Superior temporal gyrus (tissue), 1 donor: ENCODE measurements around the gene NAT8L.

Experiments
- DNase-seq: peaks from one replicate; pipeline ENCODE4 v3.0.0-alpha.2; 2016; ENCODE audit errors: extremely low spot score

The NAT8L gene

GRCh38 chr4:2094545-2094944, 35.4 kb downstream of the NAT8L start:
- no peak for DNase-seq

- no peak for DNase-seq
These were observed 36.3 kb downstream of the NAT8L start for GRCh38 chr4:2095236-2096072.

- no peak for DNase-seq
These were observed 37.0 kb downstream of the NAT8L start for GRCh38 chr4:2096073-2096609.

GRCh38 chr4:2101346-2102044, 42.4 kb downstream of the NAT8L start:
- DNase-seq: no peak

GRCh38 chr4:2102045-2102883, 43.1 kb downstream of the NAT8L start:
- no peak for DNase-seq

- no peak for DNase-seq
These were observed 44.2 kb downstream of the NAT8L start for GRCh38 chr4:2103127-2103842.

- no peak for DNase-seq
These were observed 44.9 kb downstream of the NAT8L start for GRCh38 chr4:2103843-2104547.

- DNase-seq: no peak
These were observed 45.6 kb downstream of the NAT8L start for GRCh38 chr4:2104556-2105345.

GRCh38 chr4:2105559-2105958, 46.4 kb downstream of the NAT8L start:
- DNase-seq: no peak

GRCh38 chr4:2116687-2117400, 57.7 kb downstream of the NAT8L start:
- DNase-seq: no peak
